Neural cell (in vitro differentiated cells): Measurements from ENCODE around the gene GOLGA2.

Source experiments
- EP300 ChIP-seq: fragments of 450-650 bp; conservative IDR thresholded peaks from 2 replicates; pipeline ENCODE4 v1.6.1; 2014; ENCODE audit warnings: antibody characterized with exemption, mild to moderate bottlenecking, moderate library complexity; ENCODE audit not compliant: poor library complexity, severe bottlenecking
- POLR2AphosphoS5 ChIP-seq: IDR thresholded peaks from 2 replicates; pipeline ENCODE4 v1.6.1; 2012
- SMC3 ChIP-seq: fragments of 450-650 bp; conservative IDR thresholded peaks from 2 replicates; pipeline ENCODE4 v1.6.1; 2014; ENCODE audit warnings: antibody characterized with exemption, mild to moderate bottlenecking, moderate library complexity; ENCODE audit not compliant: poor library complexity
- TAF1 ChIP-seq: IDR thresholded peaks from 2 replicates; pipeline ENCODE4 v1.6.1; 2012; ENCODE audit warnings: low read depth
- TF ChIP-seq, protein P1 (sequence below): fragments of 450-650 bp; IDR thresholded peaks from 2 replicates; pipeline ENCODE4 v1.5.1; 2014; ENCODE audit warnings: antibody characterized with exemption, mild to moderate bottlenecking, moderate library complexity; ENCODE audit not compliant: poor library complexity, severe bottlenecking

GRCh38 chr9:128243215-128244018 is 32.4 kb downstream of the GOLGA2 start:
- TF ChIP-seq, protein P1, sequence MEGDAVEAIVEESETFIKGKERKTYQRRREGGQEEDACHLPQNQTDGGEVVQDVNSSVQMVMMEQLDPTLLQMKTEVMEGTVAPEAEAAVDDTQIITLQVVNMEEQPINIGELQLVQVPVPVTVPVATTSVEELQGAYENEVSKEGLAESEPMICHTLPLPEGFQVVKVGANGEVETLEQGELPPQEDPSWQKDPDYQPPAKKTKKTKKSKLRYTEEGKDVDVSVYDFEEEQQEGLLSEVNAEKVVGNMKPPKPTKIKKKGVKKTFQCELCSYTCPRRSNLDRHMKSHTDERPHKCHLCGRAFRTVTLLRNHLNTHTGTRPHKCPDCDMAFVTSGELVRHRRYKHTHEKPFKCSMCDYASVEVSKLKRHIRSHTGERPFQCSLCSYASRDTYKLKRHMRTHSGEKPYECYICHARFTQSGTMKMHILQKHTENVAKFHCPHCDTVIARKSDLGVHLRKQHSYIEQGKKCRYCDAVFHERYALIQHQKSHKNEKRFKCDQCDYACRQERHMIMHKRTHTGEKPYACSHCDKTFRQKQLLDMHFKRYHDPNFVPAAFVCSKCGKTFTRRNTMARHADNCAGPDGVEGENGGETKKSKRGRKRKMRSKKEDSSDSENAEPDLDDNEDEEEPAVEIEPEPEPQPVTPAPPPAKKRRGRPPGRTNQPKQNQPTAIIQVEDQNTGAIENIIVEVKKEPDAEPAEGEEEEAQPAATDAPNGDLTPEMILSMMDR: no peak
- TF ChIP-seq SMC3: no peak
- no peak for TF ChIP-seq POLR2AphosphoS5
- TF ChIP-seq TAF1: no peak
- no peak for TF ChIP-seq EP300
